Kidney (tissue), 14 donors: ENCODE measurements around the gene SPO11. TPM values are rescaled to one million over a fixed set of nuclear protein-coding genes. Genes with fewer than 3 reads are reported as not detected.

Source experiments
- DNase-seq, 5 donors: peaks; one replicate each; pipeline ENCODE4 v3.0.0-alpha.2; 2013 to 2020
- FAIRE-seq: peaks from 2 replicates; lab custom pipeline; 2012; peaks lifted over from hg19 to GRCh38; lab: Jason Lieb, UNC
- H3K27ac ChIP-seq, 2 donors: one replicate each; pipeline ENCODE4 v1.7.0; 2013; ENCODE audit warnings: low read depth in 2 of 2, low read length in 2 of 2, inconsistent platforms in 1 of 2
- H3K27me3 ChIP-seq: one replicate; pipeline ENCODE4 v1.7.1; 2013; ENCODE audit warnings: low read length, inconsistent platforms; ENCODE audit not compliant: control insufficient read depth, insufficient read depth
- H3K36me3 ChIP-seq, 3 donors: one replicate each; pipeline versions ENCODE4 v1.7.0 to v1.7.1; 2013; ENCODE audit warnings: low read length in 3 of 3, control low read depth in 1 of 3, inconsistent platforms in 1 of 3; ENCODE audit not compliant: insufficient read depth in 3 of 3, control insufficient read depth in 2 of 3
- H3K4me1 ChIP-seq, 3 donors: one replicate each; pipeline versions ENCODE4 v1.7.0 to v1.7.1; 2013; ENCODE audit warnings: low read length in 3 of 3, inconsistent platforms in 1 of 3, low read depth in 1 of 3; ENCODE audit not compliant: control insufficient read depth in 2 of 3, insufficient read depth in 2 of 3
- H3K4me3 ChIP-seq, 3 donors: one replicate each; pipeline versions ENCODE4 v1.7.0 to v1.8.1; 2013; ENCODE audit warnings: low read length in 3 of 3, control low read depth in 1 of 3, inconsistent platforms in 1 of 3
- H3K9ac ChIP-seq, 3 donors: one replicate each; pipeline versions ENCODE4 v1.7.0 to v1.7.1; 2013; ENCODE audit warnings: low read length in 3 of 3, control low read depth in 1 of 3, inconsistent platforms in 1 of 3
- H3K9me3 ChIP-seq, 3 donors: one replicate each; pipeline versions ENCODE4 v1.7.0 to v1.7.1; 2013; ENCODE audit warnings: low read length in 3 of 3, control low read depth in 1 of 3, inconsistent platforms in 1 of 3; ENCODE audit not compliant: control insufficient read depth in 2 of 3, insufficient read depth in 1 of 3
- CTCF ChIP-seq: IDR thresholded peaks from 3 replicates; pipeline ENCODE4 v1.5.1; 2012; ENCODE audit warnings: mild to moderate bottlenecking, moderate library complexity, borderline replicate concordance; ENCODE audit not compliant: insufficient read depth; ENCODE audit errors: extremely low read depth
- intact Hi-C: fragments of 100-400 bp; cut with DNase I; formaldehyde crosslinking; loops from one replicate; pipeline ENCODE4 v1.11.1; 2022
- polyA plus RNA-seq: library from polyadenylated mRNA; stranded (reverse); fragments of 350-450 nt; fragmentation: Illumina TruSeq; extraction: RNeasy Lipid Tissue Mini Kit (QIAGEN cat#74804); gene quantifications from one replicate; pipeline ENCODE4 v1.2.3, GENCODE V29; 2014; ENCODE audit warnings: low read depth, low replicate concordance; ENCODE audit not compliant: insufficient read depth
- total RNA-seq: library from RNA; stranded (reverse); fragmentation: NEBNext Ultra II Directional; extraction: Animal tissue kit (Norgen Biotek cat#: 25700); gene quantifications from one replicate; pipeline ENCODE4 v1.2.1, GENCODE V29; 2021
- donor health status: control.
- donor health status: control.
- donor health status: control.
- donor health status: control.
- donor health status: control.
- donor health status: DM: yes; HTN: yes; CAD: no.
- donor health status: Normal renal cell carcinoma (clear cell type).

Gene SPO11
- total and polyA plus RNA-seq, 2 donors from 2014 or later, result not detected

GRCh38 chr20:57316795-57317201 is 12.8 kb upstream of the SPO11 start:
- intact Hi-C loops, result no loop called here
- H3K9ac ChIP-seq, result no peak overlapping the region
- FAIRE-seq, result no peak

GRCh38 chr20:57317316-57317788 is 12.3 kb upstream of the SPO11 start:
- Histone ChIP-seq H3K9ac (no peak overlapping the region), H3K27me3 (no peaks in the 10 kb centered on the region), H3K36me3 (no peaks in the 10 kb centered on the region), H3K27ac (no peak overlapping the region), H3K4me1 (no peaks in the 10 kb centered on the region), H3K9me3 (no peaks in the 10 kb centered on the region), H3K4me3 (no peak overlapping the region)
- intact Hi-C loops, result no loop called here
- DNase-seq, result peak in 1 of 5 donors; percentile 33
- no peak for FAIRE-seq
- no peak for TF ChIP-seq CTCF

More at GRCh38 chr20:57316795-57317201, 12.8 kb upstream of the SPO11 start:
- Histone ChIP-seq H3K4me3 (no peak overlapping the region), H3K9me3 (no peaks in the 10 kb centered on the region), H3K27ac (no peak overlapping the region), H3K27me3 (no peaks in the 10 kb centered on the region), H3K4me1 (no peaks in the 10 kb centered on the region), H3K36me3 (no peaks in the 10 kb centered on the region)
- peak in 2 of 5 donors; percentile 7 to 33 for DNase-seq
- no peak for TF ChIP-seq CTCF

GRCh38 chr20:57317789-57318371 is 11.7 kb upstream of the SPO11 start:
- intact Hi-C loops, result no loop called here
- no peak for FAIRE-seq

More at GRCh38 chr20:57317789-57318371, 11.7 kb upstream of the SPO11 start:
- peak in 1 of 5 donors; percentile 22 for DNase-seq
- Histone ChIP-seq H3K4me3 (no peak overlapping the region), H3K27ac (no peak overlapping the region), H3K9ac (no peak overlapping the region), H3K4me1 (no peaks in the 10 kb centered on the region), H3K9me3 (no peaks in the 10 kb centered on the region), H3K36me3 (no peaks in the 10 kb centered on the region), H3K27me3 (no peaks in the 10 kb centered on the region)
- no peak for TF ChIP-seq CTCF
